Measurements from ENCODE around the gene BGN.

BGN gene

GRCh38 chrX:153475271-153475670 is 19.5 kb upstream of the BGN start:
- no peak overlapping the region for H3K27ac ChIP-seq
- DNase-seq = no peak
- in situ Hi-C loops (cut with HindIII; ENCODE audit: low pct_ligation_motif_present, low sequenced_read_pairs) = no loop called here
- H3K27me3 ChIP-seq (replicated peaks) = no peaks in the 10 kb centered on the region
- H3K4me3 ChIP-seq (ENCODE audit: low read depth, low read length) = no peak overlapping the region
- TF ChIP-seq CTCF (IDR thresholded peaks at IDR 0.05; ENCODE audit: low read depth, low read length, missing control alignments) = no peak
- H3K36me3 ChIP-seq (replicated peaks) = no peaks in the 10 kb centered on the region

GRCh38 chrX:153475751-153476281 is 19.0 kb upstream of the BGN start:
- H3K4me3 ChIP-seq (ENCODE audit: low read depth, low read length) = no peak overlapping the region
- in situ Hi-C loops (cut with HindIII; ENCODE audit: low pct_ligation_motif_present, low sequenced_read_pairs) = no loop called here
- H3K27ac ChIP-seq = no peak overlapping the region
- no peak for TF ChIP-seq CTCF (IDR thresholded peaks at IDR 0.05; ENCODE audit: low read depth, low read length, missing control alignments)
- DNase-seq = no peak
- no peaks in the 10 kb centered on the region for H3K27me3 ChIP-seq (replicated peaks)
- H3K36me3 ChIP-seq (replicated peaks) = no peaks in the 10 kb centered on the region

- H3K36me3 ChIP-seq (replicated peaks) = no peaks in the 10 kb centered on the region
- no peaks in the 10 kb centered on the region for H3K27me3 ChIP-seq (replicated peaks)
- H3K27ac ChIP-seq = peak overlapping the region; percentile 42
- in situ Hi-C loops (cut with HindIII; ENCODE audit: low pct_ligation_motif_present, low sequenced_read_pairs) = no loop called here
- no peak overlapping the region for H3K4me3 ChIP-seq (ENCODE audit: low read depth, low read length)
- DNase-seq = no peak
- TF ChIP-seq CTCF (IDR thresholded peaks at IDR 0.05; ENCODE audit: low read depth, low read length, missing control alignments) = no peak
These were observed 18.0 kb upstream of the BGN start for GRCh38 chrX:153476666-153477363.

GRCh38 chrX:153477364-153477857 is 17.4 kb upstream of the BGN start:
- H3K27ac ChIP-seq = no peak overlapping the region
- in situ Hi-C loops (cut with HindIII; ENCODE audit: low pct_ligation_motif_present, low sequenced_read_pairs) = no loop called here
- H3K27me3 ChIP-seq (replicated peaks) = no peaks in the 10 kb centered on the region
- no peak for TF ChIP-seq CTCF (IDR thresholded peaks at IDR 0.05; ENCODE audit: low read depth, low read length, missing control alignments)
- no peaks in the 10 kb centered on the region for H3K36me3 ChIP-seq (replicated peaks)
- DNase-seq = no peak
- H3K4me3 ChIP-seq (ENCODE audit: low read depth, low read length) = no peak overlapping the region

GRCh38 chrX:153477901-153478300 is 16.9 kb upstream of the BGN start:
- no peak for DNase-seq
- TF ChIP-seq CTCF (IDR thresholded peaks at IDR 0.05; ENCODE audit: low read depth, low read length, missing control alignments) = no peak
- Histone ChIP-seq H3K4me3 (ENCODE audit: low read depth, low read length) (no peak overlapping the region), H3K36me3 (replicated peaks) (no peaks in the 10 kb centered on the region), H3K27me3 (replicated peaks) (no peaks in the 10 kb centered on the region), H3K27ac (no peak overlapping the region)
- in situ Hi-C loops (cut with HindIII; ENCODE audit: low pct_ligation_motif_present, low sequenced_read_pairs) = no loop called here

Data from brain microvascular endothelial cell (primary cell).